CD4-positive, CD25-positive, alpha-beta regulatory T cell (primary cell): ENCODE data around the gene ABL2. TPM values are rescaled to one million over a fixed set of nuclear protein-coding genes. Genes with fewer than 3 reads are reported as not detected.
"Not testable (repeated sequence)": the region's sequence is repeated elsewhere in the genome, so short reads cannot be mapped to it uniquely, and the experiment has no call there.

ENCODE experiments used
- ATAC-seq, 2 donors: fragments of 150-1000 bp; cut with Tn5 transposase; one replicate each; pipeline ENCODE4 v1.10.0; 2021; ENCODE audit warnings: low read depth in 2 of 2, moderate number of reproducible peaks in 2 of 2, moderate library complexity in 1 of 2
- DNase-seq, 3 donors: peaks; one replicate each; pipeline versions ENCODE4 v3.0.0 to v3.0.0-alpha.2; 2012 to 2022; ENCODE audit warnings: mixed read lengths in 1 of 3
- H3K27ac ChIP-seq: one replicate; pipeline ENCODE4 v1.7.0; 2013; ENCODE audit warnings: mild to moderate bottlenecking, low read length; ENCODE audit not compliant: insufficient read depth, poor library complexity, severe bottlenecking
- H3K27me3 ChIP-seq: one replicate; pipeline ENCODE4 v1.7.0; 2013; ENCODE audit warnings: low read length; ENCODE audit not compliant: control insufficient read depth, insufficient read depth
- H3K36me3 ChIP-seq: one replicate; pipeline ENCODE4 v1.7.0; 2013; ENCODE audit warnings: mild to moderate bottlenecking, low read length, moderate library complexity; ENCODE audit not compliant: control insufficient read depth, insufficient read depth
- H3K4me1 ChIP-seq: 2 replicates; pipeline ENCODE4 v1.7.0; 2013; ENCODE audit warnings: mild to moderate bottlenecking, low read length; ENCODE audit not compliant: insufficient read depth, control insufficient read depth, poor library complexity, severe bottlenecking
- H3K4me3 ChIP-seq: one replicate; pipeline ENCODE4 v1.7.0; 2013; ENCODE audit warnings: low read depth, mild to moderate bottlenecking, low read length, moderate library complexity
- H3K9me3 ChIP-seq, 2 experiments: 1 replicate in 1 of 2; 2 replicates in 1 of 2; pipeline ENCODE4 v1.7.0; 2013; ENCODE audit warnings: low read length in 2 of 2, mild to moderate bottlenecking in 1 of 2, moderate library complexity in 1 of 2; ENCODE audit not compliant: control insufficient read depth in 2 of 2
- H3K27ac Mint-ChIP-seq, 3 donors: one replicate each; pipeline ENCODE4 v1.8.0; 2020 to 2022; ENCODE audit warnings: mild to moderate bottlenecking in 3 of 3, mixed read lengths in 3 of 3, moderate library complexity in 2 of 3
- H3K27me3 Mint-ChIP-seq: one replicate; pipeline ENCODE4 v1.8.0; 2022; ENCODE audit warnings: mild to moderate bottlenecking, mixed read lengths
- H3K36me3 Mint-ChIP-seq: one replicate; pipeline ENCODE4 v1.8.0; 2020; ENCODE audit warnings: mixed read lengths
- H3K4me1 Mint-ChIP-seq, 4 donors: one replicate each; pipeline ENCODE4 v1.8.0; 2020 to 2022; ENCODE audit warnings: mixed read lengths in 4 of 4, mild to moderate bottlenecking in 1 of 4
- H3K4me3 Mint-ChIP-seq, 4 donors: one replicate each; pipeline ENCODE4 v1.8.0; 2020 to 2022; ENCODE audit warnings: mild to moderate bottlenecking in 4 of 4, mixed read lengths in 4 of 4, moderate library complexity in 3 of 4
- H3K9me3 Mint-ChIP-seq, 7 donors: one replicate each; pipeline ENCODE4 v1.8.0; 2020 to 2022; ENCODE audit warnings: mixed read lengths in 7 of 7, mild to moderate bottlenecking in 3 of 7, moderate library complexity in 2 of 7
- polyA plus RNA-seq, 4 donors: library from polyadenylated mRNA; unstranded; fragments of 300-500 nt; fragmentation: Illumina TruSeq; gene quantifications; one replicate each; pipeline ENCODE4 v1.2.3, GENCODE V29; 2021
- total RNA-seq: library from RNA; stranded (reverse); gene quantifications from one replicate; pipeline ENCODE4 v1.2.3, GENCODE V29; 2022

Gene ABL2
- total RNA-seq (16.4 TPM), polyA plus RNA-seq (1 to 10 TPM in 2 of 4 donors, under 1 TPM in 2; 0.56 to 1.4 (median 0.89) TPM)

DNA sequence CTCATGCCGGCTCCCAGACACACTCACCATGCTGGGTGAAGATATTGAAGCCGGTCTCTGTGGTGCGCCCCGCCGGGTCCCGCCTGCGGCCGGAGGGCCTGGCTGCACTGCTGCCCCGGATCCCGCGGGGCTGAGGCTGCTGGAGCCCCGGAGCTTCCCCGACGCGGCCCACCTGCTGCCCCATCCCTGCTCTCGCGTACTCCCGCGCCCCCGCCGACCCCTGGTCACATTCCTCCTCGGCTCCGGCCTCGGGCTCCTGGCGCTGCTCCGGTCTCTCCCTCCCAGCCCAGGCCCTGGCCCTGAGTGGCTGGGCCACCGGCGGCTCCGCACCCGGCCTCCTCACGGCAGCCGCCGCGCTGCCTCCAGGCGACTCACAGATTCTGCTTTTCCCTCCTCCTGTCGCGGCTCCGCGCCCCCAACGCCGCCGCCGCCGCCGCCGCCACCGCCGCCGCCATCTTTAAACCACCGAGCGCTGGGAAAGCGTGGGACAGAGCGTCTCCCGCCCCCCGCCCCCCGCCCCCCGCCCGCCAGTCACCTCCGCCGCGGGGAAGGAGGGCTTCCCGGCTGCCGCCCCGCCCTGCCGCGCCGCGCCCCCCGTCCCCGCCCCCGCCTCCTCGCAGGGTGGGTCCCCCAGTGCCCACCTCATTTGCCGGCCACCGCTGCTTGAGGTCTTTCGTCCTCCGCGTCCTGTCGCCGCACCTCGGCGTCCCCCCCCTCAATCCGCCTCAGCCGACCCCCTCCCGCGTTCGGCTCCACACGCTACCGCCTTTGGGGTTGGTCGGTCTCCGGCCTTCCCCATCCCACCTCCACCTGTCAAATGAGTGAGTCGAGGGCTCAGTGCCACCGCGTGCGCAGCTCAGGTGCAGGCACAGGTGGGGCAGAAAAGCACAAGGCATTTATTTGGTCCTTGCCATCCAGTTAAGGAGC, at the start of gene ABL2:
Gene ABL2 (minus strand): TSS at position 464 of the 927 bp plus-strand sequence. CDS start 280 bp downstream, at position 184.
- Mint-ChIP-seq H3K27me3 (no peaks in the 10 kb centered on the region), H3K27ac (peak within 1 kb of the TSS; percentile 77 to 93 (median 86)), H3K4me3 (peak within 1 kb of the TSS; percentile 93 to 97 (median 96)), H3K4me1 (peaks cover 22 to 43% (median 28%) of the 10 kb centered on the region in 4 donors), H3K36me3 (peaks cover 5% of the 10 kb centered on the region), H3K9me3 (no peaks in the 10 kb centered on the region)
- DNase-seq (peak; percentile 33 to 47 (median 47)), ATAC-seq (peak; percentile 58 to 62)
- Histone ChIP-seq H3K27me3 (no peaks in the 10 kb centered on the region), H3K4me3 (peak within 1 kb of the TSS; percentile 90), H3K9me3 (no peaks in the 10 kb centered on the region), H3K36me3 (no peaks in the 10 kb centered on the region), H3K4me1 (peaks cover 20% of the 10 kb centered on the region), H3K27ac (peak within 1 kb of the TSS; percentile 61)

DNA sequence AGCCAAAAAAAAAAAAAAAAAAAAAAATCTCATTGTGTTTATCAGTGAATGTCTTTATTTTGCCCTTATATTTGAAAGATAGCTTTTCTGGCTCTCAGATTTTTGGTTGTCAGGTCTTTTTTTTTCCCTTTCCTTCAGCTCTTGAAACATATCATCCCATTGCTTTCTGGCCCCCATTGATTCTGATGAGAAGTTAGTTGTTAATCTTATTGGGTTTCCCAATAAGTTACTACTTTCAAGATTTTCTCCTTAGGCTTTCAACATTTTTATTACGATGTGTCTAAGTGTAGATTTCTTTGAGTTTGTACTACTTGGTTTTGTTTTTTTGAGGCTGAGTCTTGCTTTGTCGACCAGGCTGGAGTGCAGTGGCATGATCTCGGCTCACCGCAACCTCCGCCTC, 49.4 kb upstream of the ABL2 start:
- H3K4me3 Mint-ChIP-seq = no peak overlapping the region

DNA sequence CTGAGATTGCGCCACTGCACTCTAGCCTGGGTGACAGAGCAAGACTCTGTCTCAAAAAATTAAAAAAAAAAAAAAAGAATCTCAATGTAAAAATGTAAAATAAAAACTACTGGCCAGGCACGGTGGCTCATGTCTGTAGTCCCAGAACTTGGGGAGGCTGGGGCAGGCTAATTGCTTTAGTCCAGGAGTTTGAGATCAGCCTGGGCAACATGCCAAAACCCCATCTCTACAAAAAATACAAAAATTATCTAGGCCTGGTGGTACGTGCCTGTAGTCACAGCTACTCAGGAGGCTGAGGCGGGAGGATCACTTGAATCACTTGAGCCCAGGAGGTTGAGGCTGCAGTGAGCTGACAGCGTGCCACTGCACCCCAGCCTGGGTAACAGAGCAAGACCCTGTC, 44.9 kb upstream of the ABL2 start:
- not testable (repeated sequence) for H3K27me3 Mint-ChIP-seq, H3K4me1 Mint-ChIP-seq, H3K36me3 ChIP-seq, H3K36me3 Mint-ChIP-seq, ATAC-seq, H3K27ac Mint-ChIP-seq, H3K4me1 ChIP-seq, H3K9me3 ChIP-seq, H3K4me3 Mint-ChIP-seq, H3K9me3 Mint-ChIP-seq, H3K27me3 ChIP-seq, H3K4me3 ChIP-seq, H3K27ac ChIP-seq, DNase-seq

More for the DNA sequence above, 49.4 kb upstream of the ABL2 start:
- H3K9me3 ChIP-seq = peaks cover 0 to 7% of the 10 kb centered on the region in 2 experiments
- H3K27ac Mint-ChIP-seq = no peak overlapping the region
- no peak for DNase-seq
- ATAC-seq = no peak
- H3K4me1 Mint-ChIP-seq = no peaks in the 10 kb centered on the region
- H3K4me3 ChIP-seq = no peak overlapping the region
- no peaks in the 10 kb centered on the region for H3K36me3 Mint-ChIP-seq
- H3K27me3 ChIP-seq = no peaks in the 10 kb centered on the region
- H3K9me3 Mint-ChIP-seq = peaks cover 0 to 12% (median 2%) of the 10 kb centered on the region in 7 donors
- H3K36me3 ChIP-seq = no peaks in the 10 kb centered on the region
- H3K27me3 Mint-ChIP-seq = no peaks in the 10 kb centered on the region
- no peaks in the 10 kb centered on the region for H3K4me1 ChIP-seq
- no peak overlapping the region for H3K27ac ChIP-seq

GRCh38 chr1:179269071-179269470, 39.6 kb upstream of the ABL2 start:
- no peaks in the 10 kb centered on the region for H3K9me3 Mint-ChIP-seq
- H3K4me3 Mint-ChIP-seq = no peak overlapping the region
- H3K27me3 Mint-ChIP-seq = no peaks in the 10 kb centered on the region
- no peak overlapping the region for H3K4me3 ChIP-seq
- H3K4me1 ChIP-seq = no peaks in the 10 kb centered on the region
- no peak for ATAC-seq
- peaks cover 0 to 3% (median 0%) of the 10 kb centered on the region in 4 donors for H3K4me1 Mint-ChIP-seq
- no peaks in the 10 kb centered on the region for H3K27me3 ChIP-seq
- no peaks in the 10 kb centered on the region for H3K9me3 ChIP-seq
- no peak for DNase-seq
- H3K36me3 ChIP-seq = no peaks in the 10 kb centered on the region
- no peak overlapping the region for H3K27ac Mint-ChIP-seq
- H3K36me3 Mint-ChIP-seq = no peaks in the 10 kb centered on the region
- no peak overlapping the region for H3K27ac ChIP-seq

DNA sequence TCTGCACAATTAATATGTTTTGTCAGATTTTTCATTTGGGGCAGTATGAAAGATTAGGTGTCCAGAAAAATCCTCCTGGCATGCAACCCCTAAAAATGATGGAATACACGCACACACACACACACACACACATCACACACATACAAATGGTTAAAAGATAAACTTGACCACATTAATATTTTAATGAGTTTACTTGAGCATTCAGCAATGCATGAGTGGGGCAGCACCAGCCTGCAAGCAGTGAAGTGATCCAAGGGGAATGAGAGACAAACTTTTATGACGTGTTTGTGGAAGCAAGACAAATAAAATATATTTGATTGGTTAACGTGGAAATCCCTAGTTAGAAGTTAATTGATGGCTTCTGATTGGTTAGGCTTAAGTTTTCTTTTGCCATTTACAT, 35.0 kb upstream of the ABL2 start:
- no peaks in the 10 kb centered on the region for H3K27me3 ChIP-seq
- DNase-seq (no peak), ATAC-seq (no peak)
- H3K4me1 ChIP-seq = no peaks in the 10 kb centered on the region
- no peak overlapping the region for H3K27ac Mint-ChIP-seq
- no peak overlapping the region for H3K4me3 ChIP-seq
- no peak overlapping the region for H3K4me3 Mint-ChIP-seq
- no peaks in the 10 kb centered on the region for H3K9me3 Mint-ChIP-seq
- no peaks in the 10 kb centered on the region for H3K36me3 ChIP-seq
- no peaks in the 10 kb centered on the region for H3K36me3 Mint-ChIP-seq
- no peak overlapping the region for H3K27ac ChIP-seq
- no peaks in the 10 kb centered on the region for H3K9me3 ChIP-seq
- peaks cover 4% of the 10 kb centered on the region for H3K27me3 Mint-ChIP-seq
- H3K4me1 Mint-ChIP-seq = peaks cover 0 to 3% (median 0%) of the 10 kb centered on the region in 4 donors

DNA sequence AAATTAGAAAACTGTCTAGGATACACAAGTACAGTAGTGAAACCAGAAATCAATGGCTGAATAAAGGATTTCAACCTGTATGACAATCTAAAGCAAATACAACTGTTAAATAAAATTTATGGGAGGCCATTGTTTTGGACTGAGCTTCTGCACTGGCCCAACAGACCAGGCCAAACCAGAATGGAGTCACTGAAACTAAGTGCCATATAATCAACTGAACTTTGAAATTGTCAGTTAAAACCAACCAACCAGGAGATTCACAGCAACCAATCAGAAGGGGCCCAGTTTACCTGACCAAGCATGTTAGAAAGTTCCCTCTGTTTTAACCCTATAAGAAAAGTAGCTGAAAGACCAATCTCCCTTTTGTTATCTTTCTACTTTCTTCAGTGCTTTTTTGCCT, 33.6 kb upstream of the ABL2 start:
- Mint-ChIP-seq H3K36me3 (no peaks in the 10 kb centered on the region), H3K4me3 (no peak overlapping the region), H3K9me3 (no peaks in the 10 kb centered on the region), H3K27ac (no peak overlapping the region), H3K27me3 (peaks cover 4% of the 10 kb centered on the region), H3K4me1 (no peaks in the 10 kb centered on the region)
- Histone ChIP-seq H3K27ac (no peak overlapping the region), H3K4me3 (no peak overlapping the region), H3K36me3 (no peaks in the 10 kb centered on the region), H3K4me1 (no peaks in the 10 kb centered on the region), H3K27me3 (no peaks in the 10 kb centered on the region), H3K9me3 (no peaks in the 10 kb centered on the region)
- ATAC-seq = no peak
- DNase-seq = no peak

DNA sequence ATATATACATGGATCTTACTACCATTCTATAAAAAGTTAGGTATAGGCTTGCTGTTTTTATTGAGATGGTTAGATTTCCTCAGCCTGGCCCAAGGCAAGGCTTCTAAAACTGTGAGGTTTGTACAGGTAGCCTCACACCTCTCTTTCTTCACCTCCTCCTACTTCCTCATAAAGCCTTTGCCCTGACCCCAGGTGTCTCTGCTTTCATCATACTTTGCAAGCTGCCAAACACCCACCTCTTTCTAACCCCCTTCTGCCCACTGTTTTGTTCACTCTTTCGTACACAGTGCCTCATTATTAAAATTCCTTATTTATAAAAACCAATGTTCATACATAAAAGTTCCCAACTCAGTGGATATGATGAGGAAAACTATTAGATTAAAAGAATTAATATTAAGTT, 32.7 kb upstream of the ABL2 start:
- H3K4me3 Mint-ChIP-seq = no peak overlapping the region
- ATAC-seq = no peak
- no peak overlapping the region for H3K27ac ChIP-seq
- H3K9me3 ChIP-seq = no peaks in the 10 kb centered on the region
- peaks cover 4% of the 10 kb centered on the region for H3K27me3 Mint-ChIP-seq
- H3K36me3 Mint-ChIP-seq = no peaks in the 10 kb centered on the region
- no peaks in the 10 kb centered on the region for H3K4me1 Mint-ChIP-seq
- H3K36me3 ChIP-seq = no peaks in the 10 kb centered on the region
- no peak overlapping the region for H3K27ac Mint-ChIP-seq
- no peak for DNase-seq
- H3K9me3 Mint-ChIP-seq = no peaks in the 10 kb centered on the region
- H3K4me1 ChIP-seq = no peaks in the 10 kb centered on the region
- H3K4me3 ChIP-seq = no peak overlapping the region
- no peaks in the 10 kb centered on the region for H3K27me3 ChIP-seq
